ENCODE results near the gene PXDN.
A peak's percentile ranks its signal among the peaks of the same experiment; 100 is the strongest.

DNA sequence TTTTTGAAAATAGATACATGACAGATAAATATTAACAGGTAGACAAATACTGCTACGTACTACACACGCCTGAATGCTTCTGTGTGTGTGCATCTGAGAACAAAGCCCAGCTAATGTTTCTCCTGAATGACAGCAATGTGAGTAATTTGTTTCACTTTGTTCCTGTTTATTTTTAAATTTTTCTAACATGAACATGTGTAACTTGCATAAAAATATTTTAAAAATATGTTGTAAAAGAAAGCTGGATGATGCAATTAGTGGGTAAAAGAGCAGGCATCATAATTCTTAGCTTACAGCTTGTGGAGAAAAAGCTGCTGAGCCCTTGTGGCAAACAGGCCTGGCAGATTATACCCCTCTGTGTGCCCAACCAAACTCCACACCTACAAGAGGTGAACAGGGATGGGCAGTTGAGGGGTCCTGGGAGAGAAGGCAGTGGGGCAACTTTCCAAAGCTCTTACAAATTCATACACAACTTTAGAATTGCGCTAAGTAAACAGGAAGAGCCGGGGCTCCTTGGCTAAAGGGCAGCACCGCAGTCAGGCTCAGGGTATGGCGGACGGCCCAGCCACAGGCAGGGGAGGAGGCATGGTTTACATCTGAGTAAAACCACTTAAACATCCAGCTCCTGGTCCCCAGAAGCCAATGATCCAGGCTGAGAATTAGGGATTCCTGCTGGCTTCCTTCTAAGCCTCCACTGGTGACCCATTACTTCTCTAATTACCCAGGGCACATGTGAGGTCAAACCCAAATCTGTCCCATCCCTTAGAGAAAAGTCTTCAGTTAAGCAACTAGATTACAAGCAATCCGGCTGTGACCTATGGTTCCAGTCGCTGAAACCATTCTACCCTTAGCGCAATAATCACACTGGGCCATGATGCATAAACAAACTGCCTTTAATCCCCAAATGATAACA lies 14.0 kb downstream of the PXDN start:
- TF ChIP-seq, protein P1, sequence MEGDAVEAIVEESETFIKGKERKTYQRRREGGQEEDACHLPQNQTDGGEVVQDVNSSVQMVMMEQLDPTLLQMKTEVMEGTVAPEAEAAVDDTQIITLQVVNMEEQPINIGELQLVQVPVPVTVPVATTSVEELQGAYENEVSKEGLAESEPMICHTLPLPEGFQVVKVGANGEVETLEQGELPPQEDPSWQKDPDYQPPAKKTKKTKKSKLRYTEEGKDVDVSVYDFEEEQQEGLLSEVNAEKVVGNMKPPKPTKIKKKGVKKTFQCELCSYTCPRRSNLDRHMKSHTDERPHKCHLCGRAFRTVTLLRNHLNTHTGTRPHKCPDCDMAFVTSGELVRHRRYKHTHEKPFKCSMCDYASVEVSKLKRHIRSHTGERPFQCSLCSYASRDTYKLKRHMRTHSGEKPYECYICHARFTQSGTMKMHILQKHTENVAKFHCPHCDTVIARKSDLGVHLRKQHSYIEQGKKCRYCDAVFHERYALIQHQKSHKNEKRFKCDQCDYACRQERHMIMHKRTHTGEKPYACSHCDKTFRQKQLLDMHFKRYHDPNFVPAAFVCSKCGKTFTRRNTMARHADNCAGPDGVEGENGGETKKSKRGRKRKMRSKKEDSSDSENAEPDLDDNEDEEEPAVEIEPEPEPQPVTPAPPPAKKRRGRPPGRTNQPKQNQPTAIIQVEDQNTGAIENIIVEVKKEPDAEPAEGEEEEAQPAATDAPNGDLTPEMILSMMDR (IDR thresholded peaks at IDR 0.05) = no peak
- TF ChIP-seq POLR2A (IDR thresholded peaks at IDR 0.05) = no peak
- TF ChIP-seq EP300 (IDR thresholded peaks at IDR 0.05) = no peak
- TF ChIP-seq POLR2AphosphoS5 (IDR thresholded peaks at IDR 0.05) = peak in 2 of 3 donors; percentile 36 to 52

All from stomach (tissue), 4 donors.